HepG2 (cell line): ENCODE data around the gene PLB1. TPM values are rescaled to one million over a fixed set of nuclear protein-coding genes. Genes with fewer than 3 reads are reported as not detected.

Source experiments
- FOXO1 ChIP-seq: sonication (generic); formaldehyde crosslinking; IDR thresholded peaks from 2 replicates; pipeline ENCODE4 v1.4.0; 2020; ENCODE audit warnings: missing genetic modification reagents
- FOXO4 ChIP-seq: sonication (generic); formaldehyde crosslinking; conservative IDR thresholded peaks from 2 replicates; pipeline ENCODE4 v1.8.1; 2023; ENCODE audit warnings: missing genetic modification reagents
- GRHL1 ChIP-seq: sonication (generic); formaldehyde crosslinking; conservative IDR thresholded peaks from 2 replicates; pipeline ENCODE4 v1.8.0; 2022; ENCODE audit warnings: missing genetic modification reagents
- HMGXB4 ChIP-seq, 2 experiments: sonication (generic) in 1 of 2; formaldehyde crosslinking in 1 of 2; IDR thresholded peaks; 2 replicates each; pipeline versions ENCODE4 v1.4.0 to v1.6.1; 2018 to 2020; ENCODE audit warnings: missing genetic modification reagents in 2 of 2, borderline replicate concordance in 1 of 2, low read depth in 1 of 2, mild to moderate bottlenecking in 1 of 2, missing biosample characterization in 1 of 2
- IKZF1 ChIP-seq: fragments of 450-650 bp; IDR thresholded peaks from 2 replicates; pipeline ENCODE4 v1.7.1; 2016
- PRPF4 ChIP-seq: fragments of 200-400 bp; formaldehyde crosslinking; IDR thresholded peaks from 2 replicates; pipeline ENCODE4 v1.6.1; 2016; ENCODE audit warnings: low read length, low read depth; ENCODE audit not compliant: poor library complexity, severe bottlenecking
- SMC3 ChIP-seq: IDR thresholded peaks from 2 replicates; pipeline ENCODE4 v1.6.1; 2011; ENCODE audit warnings: low read length, improper control_type of control experiment
- ZFP41 ChIP-seq: sonication (generic); formaldehyde crosslinking; IDR thresholded peaks from 2 replicates; pipeline ENCODE4 v1.4.0; 2020; ENCODE audit warnings: mild to moderate bottlenecking, missing genetic modification reagents, borderline replicate concordance
- ZFP82 ChIP-seq: sonication (generic); formaldehyde crosslinking; IDR thresholded peaks from 2 replicates; pipeline ENCODE4 v1.5.1; 2020; ENCODE audit warnings: mild to moderate bottlenecking, missing genetic modification reagents, borderline replicate concordance
- ZNF230 ChIP-seq: sonication (generic); formaldehyde crosslinking; IDR thresholded peaks from 2 replicates; pipeline ENCODE4 v1.4.0; 2020; ENCODE audit warnings: mild to moderate bottlenecking, missing genetic modification reagents
- ZNF281 ChIP-seq: sonication (generic); formaldehyde crosslinking; IDR thresholded peaks from 2 replicates; pipeline ENCODE4 v1.4.0; 2020; ENCODE audit warnings: missing genetic modification reagents, borderline replicate concordance
- ZNF441 ChIP-seq: sonication (generic); formaldehyde crosslinking; IDR thresholded peaks from 2 replicates; pipeline ENCODE4 v1.7.0; 2021; ENCODE audit warnings: missing genetic modification reagents, borderline replicate concordance
- ZNF513 ChIP-seq: sonication (generic); formaldehyde crosslinking; conservative IDR thresholded peaks from 2 replicates; pipeline ENCODE4 v1.5.0; 2020; ENCODE audit warnings: missing genetic modification reagents
- ZNF550 ChIP-seq: sonication (generic); formaldehyde crosslinking; IDR thresholded peaks from 2 replicates; pipeline ENCODE4 v1.4.0; 2020; ENCODE audit warnings: mild to moderate bottlenecking, missing genetic modification reagents, borderline replicate concordance
- ZNF747 ChIP-seq: sonication (generic); formaldehyde crosslinking; IDR thresholded peaks from 2 replicates; pipeline ENCODE4 v1.8.1; 2023; ENCODE audit warnings: missing genetic modification reagents, mild to moderate bottlenecking, borderline replicate concordance
- ZSCAN30 ChIP-seq: sonication (generic); formaldehyde crosslinking; IDR thresholded peaks from 2 replicates; pipeline ENCODE4 v1.5.0; 2020; ENCODE audit warnings: mild to moderate bottlenecking, missing genetic modification reagents
- polyA plus RNA-seq, 8 experiments: library from polyadenylated mRNA; depleted of rRNA in 3 of 8; stranded (reverse) in 7 of 8; unstranded in 1 of 8; fragments of >200 nt; fragmentation: Illumina TruSeq in 4 of 8; extraction: Trizol in 4 of 8; gene quantifications; 2 replicates each; pipeline versions ENCODE4 v1.2.1 to v1.2.3, GENCODE V29; 2011 to 2016; ENCODE audit warnings: low read depth in 4 of 8, missing spikeins in 1 of 8, mixed read lengths in 1 of 8; ENCODE audit not compliant: insufficient read depth in 1 of 8
- total RNA-seq, 5 experiments: library from RNA; depleted of rRNA; stranded (reverse); fragments of >200 nt; fragmentation: Illumina TruSeq; extraction: Trizol; gene quantifications; 2 replicates each; pipeline ENCODE4 v1.2.3, GENCODE V29; 2016; ENCODE audit warnings: low read depth in 1 of 5

Gene PLB1
- total and polyA plus RNA-seq, 2 of the 13 experiments (the other 11 are each of a cell fraction or from before 2014, with no cell fraction given) = 0.20 to 1.8 TPM

- TF ChIP-seq ZNF281 (CRISPR knock-in tag) (no peak), ZSCAN30 (CRISPR knock-in tag) (no peak), ZNF513 (CRISPR knock-in tag) (no peak), ZFP82 (no peak), HMGXB4 (CRISPR knock-in tag; IDR thresholded peaks at IDR 0.05; ENCODE audit: borderline replicate concordance in 1 of 2, low read depth in 1 of 2) (peak in 1 of 2 experiments; percentile 5; a peak in 1 of 4 replicates), ZNF747 (CRISPR knock-in tag) (no peak), ZNF230 (CRISPR knock-in tag) (no peak), SMC3 (no peak), ZNF441 (CRISPR knock-in tag) (peak; percentile 43; the same call in 1 of the 2 replicates), GRHL1 (CRISPR knock-in tag) (no peak), ZNF550 (CRISPR knock-in tag) (no peak), FOXO1 (no peak), PRPF4 (no peak), ZFP41 (CRISPR knock-in tag) (no peak), IKZF1 (no peak), FOXO4 (CRISPR knock-in tag) (no peak)
Observed at GRCh38 chr2:28618221-28619141, 122.6 kb downstream of the PLB1 start (continued).
